H1 (cell line): ENCODE results near the gene MYH7B.

Experiments
- BACH1 ChIP-seq: IDR thresholded peaks from 2 replicates; pipeline ENCODE4 v1.6.1; 2012; ENCODE audit warnings: low read length, improper control_type of control experiment
- BRCA1 ChIP-seq: IDR thresholded peaks from 2 replicates; pipeline ENCODE4 v1.6.1; 2012; ENCODE audit warnings: low read depth, low read length, improper control_type of control experiment
- EP300 ChIP-seq, 2 experiments: IDR thresholded peaks; 1 replicate in 1 of 2; 2 replicates in 1 of 2; pipeline ENCODE4 v1.6.1; 2011 to 2012; ENCODE audit warnings: low read depth in 2 of 2, low read length in 2 of 2, mild to moderate bottlenecking in 2 of 2, borderline replicate concordance in 1 of 2, inconsistent platforms in 1 of 2, moderate library complexity in 1 of 2
- EZH2 ChIP-seq: fragments of 200-600 bp; sonication (generic); IDR thresholded peaks from 2 replicates; pipeline ENCODE4 v1.7.1; 2012; ENCODE audit warnings: low read depth, mild to moderate bottlenecking, moderate library complexity, low read length, inconsistent platforms; ENCODE audit not compliant: severe bottlenecking
- GABPA ChIP-seq: IDR thresholded peaks from 2 replicates; pipeline ENCODE4 v1.6.1; 2011; ENCODE audit warnings: mild to moderate bottlenecking, low read length, moderate library complexity, borderline replicate concordance; ENCODE audit not compliant: insufficient read depth
- KDM1A ChIP-seq: fragments of 200-600, 300-600 bp; sonication (generic); IDR thresholded peaks from 2 replicates; pipeline ENCODE4 v1.7.1; 2016; ENCODE audit warnings: mild to moderate bottlenecking, low read length, borderline replicate concordance
- NRF1 ChIP-seq: IDR thresholded peaks from 2 replicates; pipeline ENCODE4 v1.6.1; 2011; ENCODE audit warnings: mild to moderate bottlenecking, low read depth, low read length, improper control_type of control experiment
- POLR2A ChIP-seq, 2 experiments: IDR thresholded peaks; 1 replicate in 1 of 2; 2 replicates in 1 of 2; pipeline ENCODE4 v1.6.1; 2011; ENCODE audit warnings: low read depth in 2 of 2, low read length in 2 of 2, mild to moderate bottlenecking in 2 of 2; ENCODE audit errors: control extremely low read depth in 1 of 2
- RBBP5 ChIP-seq: IDR thresholded peaks from 2 replicates; pipeline ENCODE4 v1.7.1; 2012; ENCODE audit warnings: low read depth, mild to moderate bottlenecking, inconsistent platforms, low read length, moderate library complexity, borderline replicate concordance
- RNF2 ChIP-seq: fragments of 200-900, 300-1000 bp; sonication (generic); IDR thresholded peaks from 2 replicates; pipeline ENCODE4 v1.7.1; 2016; ENCODE audit warnings: borderline replicate concordance, low read depth, mild to moderate bottlenecking, antibody characterized with exemption, low read length; ENCODE audit not compliant: poor library complexity, severe bottlenecking; ENCODE audit errors: missing control alignments
- YY1 ChIP-seq: IDR thresholded peaks from 2 replicates; pipeline ENCODE4 v1.6.1; 2011; ENCODE audit warnings: low read depth, mild to moderate bottlenecking, low read length
- TF ChIP-seq, protein P1 (sequence below): IDR thresholded peaks from 2 replicates; pipeline ENCODE4 v1.6.1; 2012; ENCODE audit warnings: low read length, inconsistent platforms
- TF ChIP-seq, protein P2 (sequence below), 3 experiments: IDR thresholded peaks; 1 replicate in 2 of 3; 2 replicates in 1 of 3; pipeline versions ENCODE4 v1.5.1 to v1.6.1; 2011; ENCODE audit warnings: low read length in 3 of 3, mild to moderate bottlenecking in 3 of 3, inconsistent platforms in 2 of 3, low read depth in 1 of 3, moderate library complexity in 1 of 3; ENCODE audit not compliant: insufficient read depth in 1 of 3; ENCODE audit errors: control extremely low read depth in 1 of 3

GRCh38 chr20:34967421-34967820, 11.8 kb downstream of the MYH7B start:
- no peak for TF ChIP-seq YY1
- TF ChIP-seq, protein P1, sequence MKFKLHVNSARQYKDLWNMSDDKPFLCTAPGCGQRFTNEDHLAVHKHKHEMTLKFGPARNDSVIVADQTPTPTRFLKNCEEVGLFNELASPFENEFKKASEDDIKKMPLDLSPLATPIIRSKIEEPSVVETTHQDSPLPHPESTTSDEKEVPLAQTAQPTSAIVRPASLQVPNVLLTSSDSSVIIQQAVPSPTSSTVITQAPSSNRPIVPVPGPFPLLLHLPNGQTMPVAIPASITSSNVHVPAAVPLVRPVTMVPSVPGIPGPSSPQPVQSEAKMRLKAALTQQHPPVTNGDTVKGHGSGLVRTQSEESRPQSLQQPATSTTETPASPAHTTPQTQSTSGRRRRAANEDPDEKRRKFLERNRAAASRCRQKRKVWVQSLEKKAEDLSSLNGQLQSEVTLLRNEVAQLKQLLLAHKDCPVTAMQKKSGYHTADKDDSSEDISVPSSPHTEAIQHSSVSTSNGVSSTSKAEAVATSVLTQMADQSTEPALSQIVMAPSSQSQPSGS, result no peak
- no peak for TF ChIP-seq NRF1
- TF ChIP-seq EZH2, result no peak
- TF ChIP-seq POLR2A (IDR thresholded peaks at IDR 0.05; ENCODE audit: control extremely low read depth in 1 of 2, low read depth in 2 of 2, low read length in 2 of 2), result no peak
- TF ChIP-seq, protein P2, sequence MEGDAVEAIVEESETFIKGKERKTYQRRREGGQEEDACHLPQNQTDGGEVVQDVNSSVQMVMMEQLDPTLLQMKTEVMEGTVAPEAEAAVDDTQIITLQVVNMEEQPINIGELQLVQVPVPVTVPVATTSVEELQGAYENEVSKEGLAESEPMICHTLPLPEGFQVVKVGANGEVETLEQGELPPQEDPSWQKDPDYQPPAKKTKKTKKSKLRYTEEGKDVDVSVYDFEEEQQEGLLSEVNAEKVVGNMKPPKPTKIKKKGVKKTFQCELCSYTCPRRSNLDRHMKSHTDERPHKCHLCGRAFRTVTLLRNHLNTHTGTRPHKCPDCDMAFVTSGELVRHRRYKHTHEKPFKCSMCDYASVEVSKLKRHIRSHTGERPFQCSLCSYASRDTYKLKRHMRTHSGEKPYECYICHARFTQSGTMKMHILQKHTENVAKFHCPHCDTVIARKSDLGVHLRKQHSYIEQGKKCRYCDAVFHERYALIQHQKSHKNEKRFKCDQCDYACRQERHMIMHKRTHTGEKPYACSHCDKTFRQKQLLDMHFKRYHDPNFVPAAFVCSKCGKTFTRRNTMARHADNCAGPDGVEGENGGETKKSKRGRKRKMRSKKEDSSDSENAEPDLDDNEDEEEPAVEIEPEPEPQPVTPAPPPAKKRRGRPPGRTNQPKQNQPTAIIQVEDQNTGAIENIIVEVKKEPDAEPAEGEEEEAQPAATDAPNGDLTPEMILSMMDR (IDR thresholded peaks at IDR 0.05; ENCODE audit: control extremely low read depth in 1 of 3, insufficient read depth in 1 of 3, low read depth in 1 of 3, low read length in 3 of 3), result no peak
- TF ChIP-seq RBBP5, result no peak
- no peak for TF ChIP-seq EP300 (IDR thresholded peaks at IDR 0.05; ENCODE audit: borderline replicate concordance in 1 of 2, low read depth in 2 of 2, low read length in 2 of 2)
- TF ChIP-seq GABPA, result no peak
- TF ChIP-seq KDM1A, result no peak
- no peak for TF ChIP-seq RNF2
- no peak for TF ChIP-seq BACH1
- TF ChIP-seq BRCA1, result no peak
